Measurements from ENCODE around the gene EIF6.

DNA sequence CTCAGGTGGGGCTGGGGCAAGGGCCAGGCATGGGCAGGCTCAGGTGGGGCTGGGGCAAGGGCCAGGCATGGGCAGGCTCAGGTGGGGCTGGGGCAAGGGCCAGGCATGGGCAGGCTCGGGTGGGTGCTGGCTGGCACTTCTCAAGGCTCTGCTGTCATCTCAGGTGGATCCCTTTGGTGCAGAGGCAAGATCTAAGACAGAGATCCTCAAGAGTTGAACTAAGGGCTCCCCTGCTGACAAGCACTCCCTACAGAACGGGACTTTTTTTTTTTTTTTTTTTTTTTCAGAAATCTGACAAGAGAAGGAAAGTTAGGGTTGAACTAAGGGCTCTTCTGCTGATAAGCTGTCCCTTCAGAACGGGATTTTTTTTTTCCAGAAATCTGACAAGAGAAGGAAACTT, 31.6 kb downstream of the EIF6 start:
- TF ChIP-seq EP300 (IDR thresholded peaks at IDR 0.05) (no peak), POLR2A (IDR thresholded peaks at IDR 0.05) (no peak), POLR2AphosphoS5 (IDR thresholded peaks at IDR 0.05) (no peak)
- TF ChIP-seq, protein P1, sequence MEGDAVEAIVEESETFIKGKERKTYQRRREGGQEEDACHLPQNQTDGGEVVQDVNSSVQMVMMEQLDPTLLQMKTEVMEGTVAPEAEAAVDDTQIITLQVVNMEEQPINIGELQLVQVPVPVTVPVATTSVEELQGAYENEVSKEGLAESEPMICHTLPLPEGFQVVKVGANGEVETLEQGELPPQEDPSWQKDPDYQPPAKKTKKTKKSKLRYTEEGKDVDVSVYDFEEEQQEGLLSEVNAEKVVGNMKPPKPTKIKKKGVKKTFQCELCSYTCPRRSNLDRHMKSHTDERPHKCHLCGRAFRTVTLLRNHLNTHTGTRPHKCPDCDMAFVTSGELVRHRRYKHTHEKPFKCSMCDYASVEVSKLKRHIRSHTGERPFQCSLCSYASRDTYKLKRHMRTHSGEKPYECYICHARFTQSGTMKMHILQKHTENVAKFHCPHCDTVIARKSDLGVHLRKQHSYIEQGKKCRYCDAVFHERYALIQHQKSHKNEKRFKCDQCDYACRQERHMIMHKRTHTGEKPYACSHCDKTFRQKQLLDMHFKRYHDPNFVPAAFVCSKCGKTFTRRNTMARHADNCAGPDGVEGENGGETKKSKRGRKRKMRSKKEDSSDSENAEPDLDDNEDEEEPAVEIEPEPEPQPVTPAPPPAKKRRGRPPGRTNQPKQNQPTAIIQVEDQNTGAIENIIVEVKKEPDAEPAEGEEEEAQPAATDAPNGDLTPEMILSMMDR (IDR thresholded peaks at IDR 0.05) = no peak
